ENCODE data around the gene SMIM32. TPM values are rescaled to one million over a fixed set of nuclear protein-coding genes. Genes with fewer than 3 reads are reported as not detected.

Gene SMIM32
- total RNA-seq, 2 donors from 2014 or later = not detected

GRCh38 chr5:136149891-136150290, 43.1 kb downstream of the SMIM32 start:
- Histone ChIP-seq H3K27ac (no peak overlapping the region), H3K36me3 (peaks cover 4% of the 10 kb centered on the region), H3K4me1 (ENCODE audit: control insufficient read depth in 1 of 2, low read depth in 2 of 2) (peaks cover 7 to 37% of the 10 kb centered on the region in 2 donors), H3K27me3 (replicated peaks; ENCODE audit: insufficient read depth) (no peaks in the 10 kb centered on the region), H3K9me3 (no peaks in the 10 kb centered on the region), H3K4me3 (no peak overlapping the region)
- DNase-seq (ENCODE audit: low spot score) (no peak), ATAC-seq (ENCODE audit: insufficient number of reproducible peaks, low FRiP score, low read depth) (no peak)
- no peak for TF ChIP-seq CTCF (IDR thresholded peaks at IDR 0.05)

- H3K4me1 ChIP-seq (ENCODE audit: control insufficient read depth in 1 of 2, low read depth in 2 of 2) = peaks cover 15 to 51% of the 10 kb centered on the region in 2 donors
- no peak for DNase-seq (ENCODE audit: low spot score)
- TF ChIP-seq CTCF (IDR thresholded peaks at IDR 0.05) = no peak
- H3K27ac ChIP-seq = no peak overlapping the region
- H3K4me3 ChIP-seq = no peak overlapping the region
- no peak for ATAC-seq (ENCODE audit: insufficient number of reproducible peaks, low FRiP score, low read depth)
- H3K36me3 ChIP-seq = no peaks in the 10 kb centered on the region
- no peaks in the 10 kb centered on the region for H3K9me3 ChIP-seq
- H3K27me3 ChIP-seq (replicated peaks; ENCODE audit: insufficient read depth) = no peaks in the 10 kb centered on the region
Measured at GRCh38 chr5:136147632-136148031, 45.3 kb downstream of the SMIM32 start.

- no peaks in the 10 kb centered on the region for H3K27me3 ChIP-seq (replicated peaks; ENCODE audit: insufficient read depth)
- no peak for TF ChIP-seq CTCF (IDR thresholded peaks at IDR 0.05)
- no peaks in the 10 kb centered on the region for H3K9me3 ChIP-seq
- no peak for ATAC-seq (ENCODE audit: insufficient number of reproducible peaks, low FRiP score, low read depth)
- H3K4me3 ChIP-seq = no peak overlapping the region
- H3K36me3 ChIP-seq = no peaks in the 10 kb centered on the region
- no peak overlapping the region for H3K27ac ChIP-seq
- H3K4me1 ChIP-seq (ENCODE audit: control insufficient read depth in 1 of 2, low read depth in 2 of 2) = peaks cover 18 to 65% of the 10 kb centered on the region in 2 donors
- DNase-seq (ENCODE audit: low spot score) = no peak
Measured at GRCh38 chr5:136146201-136146600, 46.8 kb downstream of the SMIM32 start.

- Histone ChIP-seq H3K36me3 (no peaks in the 10 kb centered on the region), H3K27ac (no peak overlapping the region), H3K27me3 (replicated peaks; ENCODE audit: insufficient read depth) (no peaks in the 10 kb centered on the region), H3K4me1 (ENCODE audit: control insufficient read depth in 1 of 2, low read depth in 2 of 2) (peaks cover 18 to 69% of the 10 kb centered on the region in 2 donors), H3K9me3 (no peaks in the 10 kb centered on the region), H3K4me3 (no peak overlapping the region)
- TF ChIP-seq CTCF (IDR thresholded peaks at IDR 0.05) = no peak
- ATAC-seq (ENCODE audit: insufficient number of reproducible peaks, low FRiP score, low read depth) (no peak), DNase-seq (ENCODE audit: low spot score) (no peak)
Measured at GRCh38 chr5:136145030-136145429, 47.9 kb downstream of the SMIM32 start.

- Histone ChIP-seq H3K4me3 (no peak overlapping the region), H3K36me3 (no peaks in the 10 kb centered on the region), H3K27me3 (replicated peaks; ENCODE audit: insufficient read depth) (no peaks in the 10 kb centered on the region), H3K9me3 (no peaks in the 10 kb centered on the region), H3K4me1 (ENCODE audit: control insufficient read depth in 1 of 2, low read depth in 2 of 2) (peaks cover 22 to 75% of the 10 kb centered on the region in 2 donors), H3K27ac (no peak overlapping the region)
- TF ChIP-seq CTCF (IDR thresholded peaks at IDR 0.05) = no peak
- DNase-seq (ENCODE audit: low spot score) = no peak
- ATAC-seq (ENCODE audit: insufficient number of reproducible peaks, low FRiP score, low read depth) = no peak
Measured at GRCh38 chr5:136143763-136144162, 49.2 kb downstream of the SMIM32 start.

Data from thoracic aorta (tissue), 2 donors.